Measurements from ENCODE around the gene NRG2.

GRCh38 chr5:139848508-139849100 is 194.5 kb downstream of the NRG2 start:
- no peak for TF ChIP-seq POLR2A (IDR thresholded peaks at IDR 0.05)
- TF ChIP-seq CTCF (IDR thresholded peaks at IDR 0.05): no peak
